ENCODE measurements around the gene ELP1. TPM values are rescaled to one million over a fixed set of nuclear protein-coding genes. Genes with fewer than 3 reads are reported as not detected.

The ELP1 gene
- total and polyA plus RNA-seq, 2 experiments from 2014 or later, result 14.5 to 24.1 TPM

GRCh38 chr9:108880738-108881316, 53.1 kb downstream of the ELP1 start:
- TF ChIP-seq EZH2phosphoT487 (IDR thresholded peaks at IDR 0.05; ENCODE audit: insufficient read depth, low read depth) (no peak), EZH2 (IDR thresholded peaks at IDR 0.05; ENCODE audit: insufficient read depth, poor library complexity, severe bottlenecking) (no peak)
- no peak overlapping the region for H3K27ac ChIP-seq
- peaks cover 41% of the 10 kb centered on the region for H3K36me3 ChIP-seq (ENCODE audit: low read depth)
- H3K9me2 ChIP-seq (ENCODE audit: insufficient read depth), result no peaks in the 10 kb centered on the region
- 66 to 70% methylated on average over 3 of the region's 3 CpGs for WGBS, 2 experiments (ENCODE audit: low coverage in 1 of 2, low lambda C conversion rate in 2 of 2, missing lambda C conversion rate in 2 of 2)
- no peak for DNase-seq
- H3K4me3 ChIP-seq, result no peak overlapping the region
- H4K20me1 ChIP-seq (ENCODE audit: insufficient read depth), result no peaks in the 10 kb centered on the region
- H3K9me3 ChIP-seq (ENCODE audit: low read depth), result no peaks in the 10 kb centered on the region
- 0 out of 2 replicates have a peak, but pooled peaks cover 4% of the 10 kb centered on the region for H3K4me1 ChIP-seq (ENCODE audit: insufficient read depth)
- no peak overlapping the region for H2AFZ ChIP-seq
- H3F3A ChIP-seq (ENCODE audit: insufficient read depth), result no peaks in the 10 kb centered on the region
- H3K9ac ChIP-seq, result no peak overlapping the region
- no peak overlapping the region for H3K4me2 ChIP-seq (ENCODE audit: unreplicated experiment)
- in situ Hi-C loops (cut with MboI), result no loop called here
- H3K79me2 ChIP-seq (ENCODE audit: insufficient read depth), result no peaks in the 10 kb centered on the region
- H3K27me3 ChIP-seq (replicated peaks; ENCODE audit: insufficient read depth), result no peaks in the 10 kb centered on the region

GRCh38 chr9:108877524-108877923, 56.4 kb downstream of the ELP1 start:
- no peak for TF ChIP-seq EZH2 (IDR thresholded peaks at IDR 0.05; ENCODE audit: insufficient read depth, poor library complexity, severe bottlenecking)
- TF ChIP-seq EZH2phosphoT487 (IDR thresholded peaks at IDR 0.05; ENCODE audit: insufficient read depth, low read depth), result no peak
- no peaks in the 10 kb centered on the region for H3F3A ChIP-seq (ENCODE audit: insufficient read depth)
- H3K27me3 ChIP-seq (replicated peaks; ENCODE audit: insufficient read depth), result no peaks in the 10 kb centered on the region
- peaks cover 64% of the 10 kb centered on the region for H3K36me3 ChIP-seq (ENCODE audit: low read depth)
- in situ Hi-C loops (cut with MboI), result no loop called here
- no peak overlapping the region for H3K27ac ChIP-seq
- no peak for DNase-seq
- no peak overlapping the region for H3K9ac ChIP-seq
- no peaks in the 10 kb centered on the region for H3K9me3 ChIP-seq (ENCODE audit: low read depth)
- H4K20me1 ChIP-seq (ENCODE audit: insufficient read depth), result no peaks in the 10 kb centered on the region
- H3K4me1 ChIP-seq (ENCODE audit: insufficient read depth), result no peaks in the 10 kb centered on the region
- H3K79me2 ChIP-seq (ENCODE audit: insufficient read depth), result no peaks in the 10 kb centered on the region
- 94 to 100% methylated on average over 2 of the region's 2 CpGs for WGBS, 2 experiments (ENCODE audit: low coverage in 1 of 2, low lambda C conversion rate in 2 of 2, missing lambda C conversion rate in 2 of 2)
- H3K4me3 ChIP-seq, result no peak overlapping the region
- no peaks in the 10 kb centered on the region for H3K9me2 ChIP-seq (ENCODE audit: insufficient read depth)
- no peak overlapping the region for H2AFZ ChIP-seq
- H3K4me2 ChIP-seq (ENCODE audit: unreplicated experiment), result no peak overlapping the region

GRCh38 chr9:108876425-108876824, 57.5 kb downstream of the ELP1 start:
- Histone ChIP-seq H3K4me3 (no peak overlapping the region), H3K4me2 (ENCODE audit: unreplicated experiment) (no peak overlapping the region), H3K27me3 (replicated peaks; ENCODE audit: insufficient read depth) (no peaks in the 10 kb centered on the region), H3K9me3 (ENCODE audit: low read depth) (no peaks in the 10 kb centered on the region), H3K9ac (no peak overlapping the region), H2AFZ (no peak overlapping the region), H3K27ac (no peak overlapping the region), H3F3A (ENCODE audit: insufficient read depth) (no peaks in the 10 kb centered on the region), H4K20me1 (ENCODE audit: insufficient read depth) (no peaks in the 10 kb centered on the region), H3K9me2 (ENCODE audit: insufficient read depth) (no peaks in the 10 kb centered on the region), H3K4me1 (ENCODE audit: insufficient read depth) (no peaks in the 10 kb centered on the region), H3K36me3 (ENCODE audit: low read depth) (peaks cover 71% of the 10 kb centered on the region), H3K79me2 (ENCODE audit: insufficient read depth) (no peaks in the 10 kb centered on the region)
- TF ChIP-seq EZH2phosphoT487 (IDR thresholded peaks at IDR 0.05; ENCODE audit: insufficient read depth, low read depth) (no peak), EZH2 (IDR thresholded peaks at IDR 0.05; ENCODE audit: insufficient read depth, poor library complexity, severe bottlenecking) (no peak)
- 95 to 96% methylated on average over 5 of the region's 5 CpGs for WGBS, 2 experiments (ENCODE audit: low coverage in 1 of 2, low lambda C conversion rate in 2 of 2, missing lambda C conversion rate in 2 of 2)
- in situ Hi-C loops (cut with MboI), result no loop called here
- DNase-seq, result no peak

- DNase-seq, result no peak
- in situ Hi-C loops (cut with MboI), result no loop called here
- H3K4me1 ChIP-seq (ENCODE audit: insufficient read depth), result peaks cover 5% of the 10 kb centered on the region
Observed at GRCh38 chr9:108874058-108874788, 59.7 kb downstream of the ELP1 start.

More at GRCh38 chr9:108874058-108874788, 59.7 kb downstream of the ELP1 start:
- H3K4me2 ChIP-seq (ENCODE audit: unreplicated experiment), result no peak overlapping the region
- no peaks in the 10 kb centered on the region for H4K20me1 ChIP-seq (ENCODE audit: insufficient read depth)
- H3K27me3 ChIP-seq (replicated peaks; ENCODE audit: insufficient read depth), result no peaks in the 10 kb centered on the region
- no peak overlapping the region for H2AFZ ChIP-seq
- no peaks in the 10 kb centered on the region for H3K9me3 ChIP-seq (ENCODE audit: low read depth)
- no peak overlapping the region for H3K27ac ChIP-seq
- TF ChIP-seq EZH2 (IDR thresholded peaks at IDR 0.05; ENCODE audit: insufficient read depth, poor library complexity, severe bottlenecking), result no peak
- TF ChIP-seq EZH2phosphoT487 (IDR thresholded peaks at IDR 0.05; ENCODE audit: insufficient read depth, low read depth), result no peak
- 99% methylated on average over 4 of the region's 4 CpGs for WGBS, 2 experiments (ENCODE audit: low coverage in 1 of 2, low lambda C conversion rate in 2 of 2, missing lambda C conversion rate in 2 of 2)
- H3K4me3 ChIP-seq, result no peak overlapping the region
- no peak overlapping the region for H3K9ac ChIP-seq
- no peaks in the 10 kb centered on the region for H3F3A ChIP-seq (ENCODE audit: insufficient read depth)
- peaks cover 56% of the 10 kb centered on the region for H3K36me3 ChIP-seq (ENCODE audit: low read depth)
- no peaks in the 10 kb centered on the region for H3K79me2 ChIP-seq (ENCODE audit: insufficient read depth)
- no peaks in the 10 kb centered on the region for H3K9me2 ChIP-seq (ENCODE audit: insufficient read depth)
